ENCODE data around the gene SYT2.

The SYT2 gene

DNA sequence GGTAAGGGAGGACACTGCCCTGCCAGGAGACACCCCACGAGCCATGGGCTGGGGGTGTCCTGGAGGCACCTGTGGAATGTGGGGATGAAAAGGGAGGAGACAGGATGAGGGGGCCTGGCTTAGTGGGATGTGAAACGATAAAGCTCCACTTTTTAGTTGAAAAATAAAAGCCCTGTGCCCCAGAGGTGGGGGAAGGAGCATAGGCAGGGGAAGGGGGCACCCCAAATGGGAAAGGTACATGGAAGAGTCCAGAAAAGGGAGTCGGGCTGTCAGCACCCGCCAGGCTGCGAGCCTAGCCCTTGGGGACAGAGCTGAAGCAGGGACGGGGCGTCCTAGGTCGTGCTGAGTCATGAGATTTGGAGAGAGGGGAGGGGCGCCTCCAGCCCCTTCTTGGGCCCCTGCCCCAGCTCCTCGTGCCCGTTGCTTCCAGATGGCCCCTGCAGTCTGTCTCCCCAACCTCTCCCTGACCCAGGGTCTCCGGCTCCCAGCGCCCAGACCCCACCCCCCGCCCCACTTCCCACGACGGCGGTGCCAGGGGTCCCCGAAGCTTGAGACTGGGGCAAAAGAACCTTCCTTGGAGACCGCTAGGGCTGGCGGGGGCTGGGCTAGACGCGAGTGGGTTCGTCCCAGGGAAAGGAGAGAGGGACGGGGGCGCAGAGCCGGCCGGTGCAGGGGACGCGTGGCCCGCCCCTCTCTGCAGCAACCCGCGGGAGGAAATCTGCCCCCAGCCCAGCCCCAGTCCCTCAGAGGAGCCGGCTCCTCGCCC is 795 bp downstream of the SYT2 start:
- TF ChIP-seq, protein P1, sequence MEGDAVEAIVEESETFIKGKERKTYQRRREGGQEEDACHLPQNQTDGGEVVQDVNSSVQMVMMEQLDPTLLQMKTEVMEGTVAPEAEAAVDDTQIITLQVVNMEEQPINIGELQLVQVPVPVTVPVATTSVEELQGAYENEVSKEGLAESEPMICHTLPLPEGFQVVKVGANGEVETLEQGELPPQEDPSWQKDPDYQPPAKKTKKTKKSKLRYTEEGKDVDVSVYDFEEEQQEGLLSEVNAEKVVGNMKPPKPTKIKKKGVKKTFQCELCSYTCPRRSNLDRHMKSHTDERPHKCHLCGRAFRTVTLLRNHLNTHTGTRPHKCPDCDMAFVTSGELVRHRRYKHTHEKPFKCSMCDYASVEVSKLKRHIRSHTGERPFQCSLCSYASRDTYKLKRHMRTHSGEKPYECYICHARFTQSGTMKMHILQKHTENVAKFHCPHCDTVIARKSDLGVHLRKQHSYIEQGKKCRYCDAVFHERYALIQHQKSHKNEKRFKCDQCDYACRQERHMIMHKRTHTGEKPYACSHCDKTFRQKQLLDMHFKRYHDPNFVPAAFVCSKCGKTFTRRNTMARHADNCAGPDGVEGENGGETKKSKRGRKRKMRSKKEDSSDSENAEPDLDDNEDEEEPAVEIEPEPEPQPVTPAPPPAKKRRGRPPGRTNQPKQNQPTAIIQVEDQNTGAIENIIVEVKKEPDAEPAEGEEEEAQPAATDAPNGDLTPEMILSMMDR (IDR thresholded peaks at IDR 0.05; ENCODE audit: low read depth, low read length) = no peak
- H3K4me3 ChIP-seq (ENCODE audit: low read depth, low read length) = peak overlapping the region; percentile 65
- peak; percentile 69 for DNase-seq

GRCh38 chr1:202708456-202709275 is 1.6 kb downstream of the SYT2 start:
- DNase-seq = peak; percentile 66
- Histone ChIP-seq H3K36me3 (no peaks in the 10 kb centered on the region), H3K9me3 (ENCODE audit: severe bottlenecking) (no peaks in the 10 kb centered on the region), H3K4me3 (ENCODE audit: low read depth, low read length) (peak overlapping the region; percentile 65), H3K27me3 (ENCODE audit: insufficient read depth, low read depth, severe bottlenecking) (peaks cover 8% of the 10 kb centered on the region), H3K27ac (no peak overlapping the region)
- TF ChIP-seq, protein P1 (IDR thresholded peaks at IDR 0.05; ENCODE audit: low read depth, low read length) = no peak

More for the DNA sequence above, 795 bp downstream of the SYT2 start:
- Histone ChIP-seq H3K9me3 (ENCODE audit: severe bottlenecking) (no peaks in the 10 kb centered on the region), H3K27me3 (ENCODE audit: insufficient read depth, low read depth, severe bottlenecking) (peaks cover 8% of the 10 kb centered on the region), H3K36me3 (no peaks in the 10 kb centered on the region), H3K27ac (no peak overlapping the region; the same call in 1 of the 2 replicates)

DNA sequence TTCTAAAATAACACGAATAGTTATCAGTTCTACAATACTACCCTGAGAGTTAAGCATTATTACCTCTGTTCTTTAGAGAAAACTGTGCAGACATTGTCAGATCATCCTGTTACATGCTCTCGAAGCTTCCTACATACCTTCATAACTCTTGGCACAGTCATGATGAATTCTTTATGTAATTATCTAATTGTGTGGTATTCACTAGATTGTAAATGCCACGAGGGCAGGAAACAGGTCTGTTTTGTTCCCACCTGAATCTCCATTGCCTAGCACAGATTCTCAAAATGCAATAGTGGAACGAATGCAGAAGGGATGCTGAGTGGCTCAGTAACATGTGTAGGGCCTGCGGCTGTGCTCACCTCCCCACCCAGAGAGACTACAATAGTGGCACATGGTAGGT is 3.4 kb downstream of the SYT2 start:
- Histone ChIP-seq H3K27me3 (ENCODE audit: insufficient read depth, low read depth, severe bottlenecking) (peaks cover 8% of the 10 kb centered on the region), H3K36me3 (no peaks in the 10 kb centered on the region), H3K9me3 (ENCODE audit: severe bottlenecking) (no peaks in the 10 kb centered on the region), H3K27ac (no peak overlapping the region), H3K4me3 (ENCODE audit: low read depth, low read length) (no peak overlapping the region)
- DNase-seq = no peak
- TF ChIP-seq, protein P1 (IDR thresholded peaks at IDR 0.05; ENCODE audit: low read depth, low read length) = no peak

DNA sequence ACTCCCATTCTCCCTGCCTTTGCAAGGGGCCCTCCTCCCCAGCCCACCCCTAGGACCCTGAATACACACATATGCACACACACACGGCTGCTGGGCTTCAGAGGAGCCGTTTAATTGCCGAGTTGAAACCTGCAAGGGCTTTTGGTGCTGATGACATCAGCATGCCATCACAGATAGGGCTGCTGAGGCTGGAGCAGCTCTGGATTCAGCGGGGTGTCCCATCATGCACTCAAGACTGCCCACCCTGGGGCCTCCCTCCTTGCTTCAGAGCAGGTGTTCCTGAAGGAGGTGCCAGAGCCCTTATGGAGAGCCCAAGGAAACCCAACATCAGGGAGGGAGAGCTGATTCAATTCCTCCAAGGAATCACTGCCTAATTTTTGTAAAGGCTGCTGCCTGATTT is 5.7 kb downstream of the SYT2 start:
- no peaks in the 10 kb centered on the region for H3K9me3 ChIP-seq (ENCODE audit: severe bottlenecking)
- H3K27me3 ChIP-seq (ENCODE audit: insufficient read depth, low read depth, severe bottlenecking) = peaks cover 6% of the 10 kb centered on the region

DNA sequence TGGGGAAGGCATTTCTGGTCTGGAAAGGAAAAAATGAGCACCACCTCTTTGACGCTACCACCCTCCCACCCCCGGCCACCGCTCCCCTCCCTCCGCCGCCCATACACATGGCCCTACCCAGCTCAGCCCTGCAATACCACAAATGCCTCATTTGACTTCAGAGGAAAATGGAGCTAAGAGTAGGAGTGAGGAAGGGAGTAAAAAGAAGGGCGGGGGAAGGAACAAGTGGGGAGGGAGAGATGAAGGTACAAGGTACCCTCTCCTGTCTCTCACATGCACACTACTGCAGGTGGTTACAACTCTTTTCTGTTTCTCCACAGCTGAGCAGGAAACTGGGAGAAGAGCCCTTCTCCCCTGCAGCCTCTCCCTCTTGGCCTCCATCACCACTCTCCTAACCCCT is 7.1 kb downstream of the SYT2 start:
- Histone ChIP-seq H3K27me3 (ENCODE audit: insufficient read depth, low read depth, severe bottlenecking) (no peaks in the 10 kb centered on the region), H3K9me3 (ENCODE audit: severe bottlenecking) (no peaks in the 10 kb centered on the region), H3K27ac (no peak overlapping the region), H3K4me3 (ENCODE audit: low read depth, low read length) (no peak overlapping the region), H3K36me3 (no peaks in the 10 kb centered on the region)
- no peak for DNase-seq
- TF ChIP-seq, protein P1 (IDR thresholded peaks at IDR 0.05; ENCODE audit: low read depth, low read length) = no peak

More for the DNA sequence above, 5.7 kb downstream of the SYT2 start:
- Histone ChIP-seq H3K4me3 (ENCODE audit: low read depth, low read length) (no peak overlapping the region), H3K36me3 (no peaks in the 10 kb centered on the region), H3K27ac (no peak overlapping the region)
- DNase-seq = no peak
- TF ChIP-seq, protein P1 (IDR thresholded peaks at IDR 0.05; ENCODE audit: low read depth, low read length) = no peak

Data from WERI-Rb-1 (cell line).